HG03342 (cell line): Measurements from ENCODE around the gene WWC2.

Experiments
- ATAC-seq: cut with Tn5 transposase; IDR thresholded peaks from one replicate; pipeline ENCODE4 v1.9.1; 2021; ENCODE audit warnings: mild to moderate bottlenecking, moderate library complexity; ENCODE audit not compliant: unreplicated experiment

WWC2 gene

DNA sequence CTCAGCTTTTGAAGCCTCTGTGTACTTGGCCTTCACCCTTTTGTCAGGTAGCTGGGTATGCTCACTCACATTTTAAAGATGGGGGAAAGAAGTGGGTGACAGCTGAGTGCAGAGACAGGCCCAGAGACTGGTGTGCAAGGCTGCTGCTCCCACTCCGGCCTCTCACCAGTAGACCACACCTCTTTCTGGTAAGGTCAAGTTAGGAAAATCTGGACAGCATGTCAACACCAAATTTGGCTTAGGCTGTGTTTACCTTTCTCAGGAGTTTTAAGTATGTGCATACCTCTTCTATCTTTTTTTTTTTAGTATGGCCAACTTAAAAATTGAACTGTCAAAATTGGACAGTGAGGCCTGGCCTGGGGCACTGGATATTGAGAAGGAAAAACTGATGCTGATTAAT lies 154.4 kb downstream of the WWC2 start:
- no peak for ATAC-seq

DNA sequence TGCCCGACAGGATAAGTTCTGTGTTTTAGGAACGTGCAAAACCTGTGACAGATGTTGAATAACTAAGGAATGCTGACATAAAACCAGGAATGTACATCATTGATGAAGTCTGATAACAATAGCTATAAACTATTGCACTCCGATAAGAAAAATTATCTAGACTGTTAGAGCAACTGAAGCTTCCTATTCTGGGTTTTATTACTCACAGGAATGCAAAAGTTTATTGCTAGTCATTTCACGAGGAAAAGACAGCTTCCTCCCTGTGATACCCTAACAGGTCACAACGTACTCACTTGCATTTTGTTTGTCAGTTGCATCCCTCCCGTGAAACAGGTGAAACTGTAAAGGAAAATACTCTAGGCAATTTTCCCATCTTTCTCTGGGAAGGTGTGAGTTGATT lies 155.1 kb downstream of the WWC2 start:
- ATAC-seq: no peak

DNA sequence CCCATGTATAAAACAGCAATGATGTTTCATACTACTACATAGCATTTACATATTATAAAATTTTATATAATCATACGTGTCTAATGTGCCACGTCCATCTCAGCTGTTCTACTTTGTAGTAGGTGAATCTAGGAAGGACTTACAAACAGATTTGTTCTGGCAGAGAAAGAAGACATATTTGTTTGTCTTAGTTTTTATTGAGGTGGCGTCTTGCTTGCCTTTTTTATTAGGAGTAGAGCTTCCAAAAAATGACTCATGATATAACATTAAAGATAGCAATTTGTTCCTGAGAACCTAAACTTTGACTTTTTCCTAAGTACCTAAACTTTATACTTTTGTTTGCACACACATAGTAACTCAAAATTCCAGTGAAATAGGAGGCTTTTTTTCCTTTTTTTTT lies 156.4 kb downstream of the WWC2 start:
- no peak for ATAC-seq

DNA sequence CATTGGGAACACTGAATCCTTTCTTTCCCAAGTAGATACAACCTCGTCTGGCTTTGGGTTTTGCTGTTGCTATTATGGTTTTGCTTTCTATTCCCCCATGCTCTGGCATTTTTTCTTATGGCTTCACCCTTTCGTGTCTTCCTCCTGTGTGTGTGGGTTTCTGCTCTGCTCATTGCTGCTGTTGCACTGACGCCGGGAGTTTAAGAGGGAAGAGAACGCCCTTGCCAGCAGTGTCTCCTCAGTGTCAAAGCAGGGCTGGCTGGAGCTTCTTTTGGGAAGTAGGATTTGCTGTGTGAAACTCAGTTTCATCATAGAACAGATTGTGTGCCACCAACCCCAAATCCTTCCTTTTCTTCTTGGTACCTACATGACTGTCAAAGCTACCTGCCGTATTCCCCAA lies 157.3 kb downstream of the WWC2 start:
- ATAC-seq: no peak

DNA sequence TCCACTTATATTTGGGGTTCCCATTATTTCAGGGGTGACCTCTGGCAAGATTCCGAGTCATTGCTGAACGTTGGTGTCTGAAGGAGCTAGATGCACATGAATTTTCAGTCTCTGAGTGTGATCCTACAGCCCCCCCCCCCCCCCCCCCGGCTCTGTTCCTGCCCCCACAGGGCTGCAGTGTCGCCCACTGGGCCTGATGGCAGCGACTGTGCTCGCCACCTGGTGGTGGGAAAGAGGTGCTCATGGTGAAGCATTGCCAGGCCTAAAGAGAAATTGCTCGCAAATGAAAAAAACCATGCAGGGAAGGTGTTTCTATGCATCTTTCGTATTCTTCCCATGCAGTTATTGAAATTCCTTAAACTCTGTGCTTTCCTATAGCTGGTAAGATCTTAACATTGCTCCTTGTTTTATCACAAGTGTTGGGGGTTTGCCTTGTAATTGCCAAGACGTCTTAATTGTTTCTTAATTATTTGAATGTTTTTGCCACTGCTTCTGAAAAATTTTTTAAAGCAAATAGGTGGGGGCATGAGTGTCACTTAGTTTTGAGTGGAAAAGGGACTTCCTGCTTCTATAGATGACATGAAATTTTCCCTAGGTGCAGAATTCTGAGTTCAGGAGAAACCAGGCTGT lies 157.8 kb downstream of the WWC2 start:
- ATAC-seq: peak; percentile 82

DNA sequence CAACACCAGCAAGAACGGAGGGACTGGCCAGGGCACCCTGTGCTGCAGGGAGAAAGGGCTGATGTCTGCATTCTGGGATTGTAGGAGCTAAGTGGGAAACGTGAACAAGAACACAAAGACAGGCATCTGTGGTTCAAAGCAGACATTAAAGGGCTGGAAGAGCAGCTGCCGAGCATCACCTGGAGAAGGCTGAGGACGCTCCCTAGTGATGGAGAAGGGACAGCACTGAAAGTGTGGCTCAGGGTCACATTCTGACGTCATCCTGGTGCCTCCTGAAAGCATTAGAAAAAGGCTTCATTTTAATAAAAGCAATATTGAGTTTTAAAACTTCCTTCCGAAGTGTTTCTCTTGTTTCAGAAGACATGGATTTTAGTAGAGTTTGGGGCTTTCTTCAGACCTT lies 158.8 kb downstream of the WWC2 start:
- no peak for ATAC-seq

DNA sequence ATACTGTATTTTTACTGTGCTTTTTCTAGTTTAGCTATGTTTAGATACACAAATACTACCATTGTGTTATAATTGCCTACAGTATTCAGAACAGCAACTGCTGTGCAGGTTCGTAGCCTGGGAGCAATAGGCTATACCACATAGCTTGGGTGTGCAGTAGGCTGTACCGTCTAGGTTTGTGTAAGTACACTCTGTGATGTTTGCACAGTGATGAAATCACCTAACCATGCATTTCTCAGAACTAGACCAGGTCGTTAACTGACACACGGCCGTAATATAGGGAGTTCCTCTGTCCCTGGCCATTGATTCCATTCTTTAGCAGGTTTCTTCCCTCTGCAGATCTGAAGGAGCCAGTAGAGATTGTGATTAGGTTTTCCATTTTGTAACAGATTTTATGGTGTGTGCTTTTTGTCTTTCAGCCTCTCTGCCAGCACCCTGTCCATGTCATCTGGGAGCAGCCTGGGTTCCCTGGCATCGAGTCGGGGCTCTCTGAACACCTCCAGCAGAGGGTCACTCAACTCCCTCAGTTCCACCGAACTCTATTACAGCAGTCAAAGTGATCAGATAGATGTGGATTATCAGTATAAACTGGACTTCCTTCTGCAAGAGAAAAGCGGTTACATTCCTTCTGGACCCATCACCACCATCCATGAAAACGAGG lies 161.6 kb downstream of the WWC2 start:
- no peak for ATAC-seq

DNA sequence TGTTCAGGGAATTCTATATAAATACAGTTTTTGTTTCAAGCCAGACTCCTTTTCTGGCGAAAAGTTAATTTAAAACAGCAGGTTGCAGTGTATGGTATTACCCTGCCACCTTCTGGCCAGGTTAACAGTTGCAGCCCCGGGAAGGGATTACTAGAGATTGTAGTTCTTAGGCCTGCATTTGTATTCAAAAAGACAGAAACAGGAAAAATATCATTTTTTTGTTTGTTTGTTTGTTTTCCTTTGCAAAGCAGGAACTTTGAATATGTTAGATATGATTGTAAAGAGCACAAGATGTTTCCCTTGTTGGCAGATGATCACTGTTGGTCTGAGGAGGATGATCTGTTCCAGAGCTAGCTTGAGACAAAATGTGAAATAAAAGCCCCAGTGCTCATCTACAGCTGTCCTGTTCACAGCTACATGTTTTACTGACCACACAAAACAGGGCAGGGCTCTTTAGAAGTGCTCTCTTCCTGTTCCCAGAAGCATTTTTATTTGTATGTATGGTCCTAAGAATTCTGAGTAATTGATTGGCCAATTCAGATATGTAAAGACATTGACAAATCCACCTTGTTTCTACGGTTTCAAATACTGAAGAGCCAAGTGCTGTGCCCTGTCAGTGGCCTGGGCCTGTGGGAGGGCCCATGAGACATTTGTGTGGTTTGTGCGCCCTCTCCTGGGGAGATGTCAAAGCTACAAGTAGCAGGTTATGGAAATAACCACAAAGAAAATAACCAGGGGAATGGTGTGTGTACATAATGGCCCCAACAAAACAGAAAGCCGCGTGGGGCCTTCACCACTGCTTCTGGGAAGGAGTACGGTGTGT lies 163.1 kb downstream of the WWC2 start:
- ATAC-seq: peak; percentile 93

DNA sequence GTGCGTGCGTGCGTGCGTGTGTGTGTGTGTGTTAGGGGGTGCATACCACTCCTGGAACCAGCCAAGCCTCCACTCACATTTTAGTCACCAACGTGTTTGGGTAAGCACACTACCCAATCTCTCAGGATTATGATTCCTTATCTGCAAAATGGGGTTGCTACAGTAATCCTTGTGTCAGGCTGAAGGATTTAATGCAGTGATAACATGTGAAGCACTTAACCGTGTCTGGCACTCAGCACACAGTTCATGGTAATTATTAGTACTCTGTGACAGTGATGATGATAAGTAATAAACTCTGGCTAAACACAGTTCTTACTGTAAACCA lies 163.7 kb downstream of the WWC2 start:
- no peak for ATAC-seq

DNA sequence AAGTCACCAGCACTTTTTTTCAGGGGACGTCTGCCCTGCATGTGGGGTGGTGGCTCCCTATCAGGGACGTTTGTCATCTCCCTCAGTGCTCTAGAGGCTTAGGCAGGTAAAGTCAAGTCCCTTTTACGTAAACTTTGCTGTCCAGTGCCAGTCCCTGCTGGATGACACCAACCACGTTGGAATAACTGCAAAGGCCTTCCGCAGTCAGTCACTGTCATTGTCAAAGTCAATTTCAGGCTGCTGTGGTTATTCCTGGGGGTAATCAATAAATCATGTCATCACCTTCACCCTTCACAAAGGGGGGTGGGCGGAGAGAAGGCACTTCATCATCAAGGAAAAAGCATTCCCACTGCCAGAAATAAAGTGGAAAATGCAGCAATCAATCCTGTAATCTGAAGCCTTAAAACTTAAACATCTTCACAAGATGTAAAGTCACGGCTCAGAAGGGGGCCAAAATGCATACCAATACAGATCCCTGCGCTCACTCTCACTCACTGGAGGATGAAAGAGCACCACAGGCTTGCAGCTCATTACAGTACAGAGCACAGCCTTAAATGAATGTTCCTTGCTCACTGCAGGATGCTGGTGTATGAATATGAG lies 164.8 kb downstream of the WWC2 start:
- ATAC-seq: no peak

DNA sequence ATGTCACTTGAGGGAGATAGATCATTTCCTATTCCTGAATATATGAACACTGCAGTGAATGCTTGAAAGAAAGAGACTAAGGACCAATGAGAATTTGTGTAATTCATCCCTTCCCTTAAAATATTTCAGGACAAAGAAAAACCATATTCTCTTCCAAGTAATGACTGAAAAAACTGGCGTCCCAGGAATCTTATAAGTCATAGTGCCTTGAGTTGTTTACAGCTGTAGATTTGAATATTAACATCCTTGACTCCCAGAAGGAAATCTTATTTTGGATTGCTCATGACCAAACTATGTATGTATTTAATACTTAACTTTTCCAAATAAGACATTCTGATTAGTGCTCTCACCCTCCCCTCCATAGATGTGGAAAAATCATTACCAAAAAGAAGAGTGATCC lies 165.6 kb downstream of the WWC2 start:
- ATAC-seq: no peak

DNA sequence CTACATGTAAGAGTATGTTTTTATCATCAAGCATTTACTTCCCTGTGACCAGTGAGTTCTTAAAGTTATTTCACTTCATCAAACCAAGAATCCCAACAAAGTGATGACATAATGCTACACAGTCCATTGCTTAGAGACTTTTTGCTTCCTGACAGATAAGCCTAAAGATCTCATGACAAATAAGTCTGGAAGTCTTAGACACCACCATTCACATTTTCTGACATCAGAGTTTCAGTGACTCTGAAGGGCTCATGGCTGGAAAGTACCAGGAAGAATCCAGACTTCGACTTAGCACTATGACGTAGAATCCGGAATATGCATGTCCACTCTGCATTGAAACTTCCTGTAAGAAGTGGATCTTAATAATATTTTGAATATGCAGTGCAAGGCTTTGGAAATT lies 167.3 kb downstream of the WWC2 start:
- no peak for ATAC-seq

DNA sequence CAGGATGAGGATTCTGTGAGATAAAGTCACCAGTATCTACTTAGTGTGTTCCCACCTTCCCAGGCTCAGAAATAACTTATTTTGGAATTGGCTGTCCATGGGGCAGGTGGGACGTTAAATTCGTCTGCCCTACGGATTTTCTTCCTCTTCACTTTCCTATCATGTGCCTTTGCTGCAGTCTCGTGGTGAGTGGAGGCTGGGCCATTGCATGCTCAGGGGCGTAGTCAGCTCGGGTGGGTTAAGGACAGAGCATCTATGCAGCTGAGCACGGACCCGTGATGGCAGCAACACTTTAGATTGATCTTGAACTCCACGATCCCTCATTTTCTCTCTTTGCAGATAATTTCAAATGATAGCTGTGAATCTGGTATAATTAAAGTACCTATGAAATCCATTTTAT lies 169.5 kb downstream of the WWC2 start:
- ATAC-seq: no peak

DNA sequence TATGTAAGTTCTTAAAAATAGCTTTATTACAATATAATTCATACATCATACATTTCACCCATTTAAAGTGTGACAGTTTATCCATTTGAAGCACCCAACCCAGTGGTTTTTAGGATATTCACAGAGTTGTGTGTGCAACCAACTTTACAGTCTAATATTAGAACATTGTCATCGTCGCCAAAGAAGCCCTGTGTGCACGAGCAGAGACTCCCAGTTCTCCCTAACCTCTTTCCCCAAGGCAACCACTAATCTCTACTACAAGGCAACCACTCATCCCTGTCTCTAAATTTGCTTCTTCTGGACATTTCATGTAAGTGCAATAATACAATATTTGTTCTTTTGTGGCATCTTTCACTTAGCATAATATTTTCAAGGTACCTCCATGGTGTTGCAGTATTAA lies 173.3 kb downstream of the WWC2 start:
- ATAC-seq: no peak

DNA sequence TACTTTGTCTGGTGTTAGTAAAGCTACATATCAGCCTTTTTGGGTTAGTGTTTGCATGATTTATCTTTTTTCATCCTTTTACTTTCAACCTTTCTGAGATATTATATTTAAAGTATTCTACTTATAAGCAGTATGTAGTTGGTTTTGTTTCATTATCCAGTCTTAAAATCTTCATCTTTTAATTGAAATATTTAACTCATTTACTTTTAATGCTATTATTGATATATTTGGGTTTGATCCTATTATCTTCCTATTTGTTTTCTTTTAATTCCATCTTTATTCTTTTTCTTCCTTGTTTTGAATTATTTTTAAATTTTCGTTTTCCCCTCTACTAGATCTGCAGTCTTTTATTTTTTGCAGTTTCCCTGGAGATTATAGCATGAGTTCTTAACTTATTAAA lies 177.0 kb downstream of the WWC2 start:
- no peak for ATAC-seq

DNA sequence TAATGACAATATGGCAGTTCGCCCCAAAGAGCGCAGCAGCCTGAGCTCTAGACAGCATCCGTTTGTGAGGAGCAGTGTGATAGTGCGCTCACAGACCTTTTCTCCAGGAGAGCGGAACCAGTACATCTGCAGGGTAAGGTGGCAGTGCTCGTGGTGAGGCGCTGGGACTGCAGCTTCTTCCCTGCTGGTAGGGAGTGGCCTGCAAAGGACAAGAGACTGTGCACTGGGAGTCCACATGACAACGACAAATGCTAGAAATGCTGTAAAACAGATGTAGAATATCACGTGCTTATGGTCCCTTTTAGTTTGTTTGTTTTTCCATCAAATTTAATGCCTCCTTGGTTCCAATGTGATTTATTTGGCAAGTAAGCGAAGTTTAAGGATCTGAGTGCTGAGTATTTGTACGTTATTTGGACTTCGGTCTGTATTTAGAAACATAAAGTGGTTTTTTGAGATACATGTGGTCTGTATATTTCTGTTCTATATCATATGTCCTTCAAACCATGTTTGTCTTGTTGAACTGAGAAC lies 185.3 kb downstream of the WWC2 start:
- ATAC-seq: no peak

DNA sequence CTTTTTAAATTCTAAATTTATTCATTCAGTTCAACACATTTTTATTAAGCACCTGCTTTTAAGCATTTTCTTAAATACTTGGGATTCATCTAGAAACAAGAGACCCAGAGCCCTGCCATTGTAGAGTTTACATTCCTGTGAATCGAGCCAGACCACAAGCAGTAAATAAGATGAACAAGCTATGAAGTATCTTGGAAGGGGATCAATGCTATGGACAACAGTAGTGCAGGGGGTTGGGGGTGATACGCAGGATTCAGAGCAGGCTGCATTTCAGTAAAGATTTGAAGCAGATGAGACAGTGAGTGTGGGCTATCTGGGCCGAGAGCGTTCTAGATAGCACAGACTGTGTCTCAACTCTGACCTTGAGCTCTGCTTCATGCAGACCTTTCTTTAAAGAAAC lies 185.9 kb downstream of the WWC2 start:
- ATAC-seq: no peak

DNA sequence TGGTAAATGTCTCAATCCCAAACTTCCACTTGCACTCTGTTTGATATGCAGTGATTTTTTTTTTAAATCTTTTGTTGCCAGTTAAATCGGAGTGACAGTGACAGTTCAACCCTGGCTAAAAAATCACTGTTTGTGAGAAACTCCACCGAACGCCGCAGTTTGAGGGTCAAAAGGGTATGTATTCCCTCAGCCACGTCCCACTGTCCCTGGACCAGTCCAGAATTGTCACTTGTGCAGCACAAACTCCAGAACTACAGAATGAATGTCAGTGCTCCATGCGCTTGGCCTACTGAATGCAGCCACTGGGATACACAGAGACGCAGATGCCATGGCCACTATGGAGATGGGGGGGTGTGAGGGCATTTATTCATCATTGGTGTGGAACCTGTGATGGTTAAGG lies 186.8 kb downstream of the WWC2 start:
- no peak for ATAC-seq

DNA sequence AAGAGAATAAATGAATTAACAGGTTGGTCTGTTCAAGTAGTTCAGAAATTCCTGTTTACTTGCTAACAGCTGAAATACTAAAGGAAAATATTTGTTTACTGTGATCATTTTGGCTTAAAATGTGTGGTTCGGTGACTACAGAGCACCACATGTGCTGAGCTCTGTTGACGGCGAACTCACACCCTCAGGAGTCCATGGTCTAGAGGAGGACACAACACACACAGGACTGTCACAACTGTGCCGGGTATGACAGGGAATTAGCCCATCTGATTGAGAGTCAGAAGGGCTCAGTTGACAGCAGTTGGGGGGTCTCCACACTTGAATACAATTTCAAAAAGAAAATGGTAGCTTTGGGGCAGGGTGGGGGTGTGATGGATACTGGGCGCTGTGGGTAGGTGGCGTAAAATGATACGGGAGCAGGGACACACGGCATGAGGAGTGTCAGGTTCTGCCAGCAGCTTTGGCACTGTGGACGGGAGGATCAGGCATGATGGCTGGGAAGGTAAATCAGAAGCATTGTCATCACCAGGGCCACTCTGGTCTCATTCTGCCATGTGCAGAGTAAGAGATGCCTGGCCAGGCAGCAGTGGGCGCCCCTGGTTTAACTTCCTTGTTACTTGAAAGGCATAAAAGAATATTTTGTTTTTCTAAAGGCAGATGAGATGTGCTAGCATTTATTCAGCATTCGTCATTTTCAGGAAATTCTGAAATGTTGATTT lies 187.7 kb downstream of the WWC2 start:
- ATAC-seq: peak; percentile 23

DNA sequence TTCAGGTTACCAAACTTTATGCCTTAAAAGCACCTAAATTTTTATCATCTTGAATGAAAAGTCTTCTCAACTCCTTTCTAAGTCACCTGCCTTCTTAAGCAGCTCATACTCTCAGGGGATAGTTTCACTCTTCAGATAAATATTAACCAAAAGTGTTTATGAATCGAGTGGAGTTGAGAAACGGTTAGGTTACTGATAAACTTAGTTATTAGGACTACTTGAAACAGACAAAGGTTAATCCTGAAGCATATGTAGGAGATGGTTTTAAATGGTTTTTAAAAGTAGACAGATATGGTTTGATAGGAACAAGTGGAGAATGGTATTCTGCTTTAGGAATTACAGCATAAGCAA lies 188.2 kb downstream of the WWC2 start:
- ATAC-seq: peak; percentile 81

DNA sequence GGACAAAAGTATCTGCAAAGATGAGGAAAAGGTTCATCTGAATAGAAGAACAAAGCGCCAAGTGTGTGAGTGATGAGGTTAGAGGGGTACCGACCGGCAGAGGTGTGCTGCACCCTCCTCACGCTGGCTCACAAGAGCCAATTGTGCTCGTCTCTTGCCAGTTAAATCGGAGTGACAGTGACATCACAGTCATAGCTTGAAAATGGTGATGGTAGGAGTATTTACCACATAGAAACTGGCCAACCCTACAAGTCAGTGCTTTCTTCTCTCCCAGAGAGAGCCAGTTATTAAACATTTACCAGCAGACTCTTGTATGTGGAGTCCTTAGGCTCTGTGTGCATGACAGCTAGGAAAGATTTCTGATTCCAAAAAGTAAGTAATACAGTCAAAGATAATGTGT lies 188.6 kb downstream of the WWC2 start:
- ATAC-seq: peak; percentile 79
